Duodenal mucosa (tissue), 2 donors: ENCODE results near the gene ZNF598.
A peak's percentile ranks its signal among the peaks of the same experiment; 100 is the strongest.

Experiments used
- H3K27ac ChIP-seq: one replicate; pipeline ENCODE4 v1.7.0; 2013; ENCODE audit warnings: low read depth, low read length
- H3K27me3 ChIP-seq, 2 donors: one replicate each; pipeline ENCODE4 v1.7.0; 2013; ENCODE audit warnings: low read length in 2 of 2, control low read depth in 1 of 2; ENCODE audit not compliant: insufficient read depth in 2 of 2, control insufficient read depth in 1 of 2
- H3K36me3 ChIP-seq, 2 donors: one replicate each; pipeline ENCODE4 v1.7.0; 2013; ENCODE audit warnings: low read length in 2 of 2, control low read depth in 1 of 2; ENCODE audit not compliant: insufficient read depth in 2 of 2, control insufficient read depth in 1 of 2
- H3K4me1 ChIP-seq, 2 donors: one replicate each; pipeline ENCODE4 v1.7.0; 2013; ENCODE audit warnings: low read length in 2 of 2, control low read depth in 1 of 2; ENCODE audit not compliant: insufficient read depth in 2 of 2, control insufficient read depth in 1 of 2
- H3K4me3 ChIP-seq, 2 donors: one replicate each; pipeline ENCODE4 v1.7.0; 2013; ENCODE audit warnings: low read length in 2 of 2, low read depth in 1 of 2
- H3K9ac ChIP-seq, 2 donors: one replicate each; pipeline ENCODE4 v1.7.0; 2013; ENCODE audit warnings: low read length in 2 of 2, low read depth in 1 of 2
- H3K9me3 ChIP-seq, 2 donors: one replicate each; pipeline ENCODE4 v1.7.0; 2013; ENCODE audit warnings: low read length in 2 of 2, control low read depth in 1 of 2; ENCODE audit not compliant: control insufficient read depth in 1 of 2

Gene ZNF598

GRCh38 chr16:2040041-2040786 lies 30.6 kb upstream of the ZNF598 start:
- peaks cover 29 to 50% of the 10 kb centered on the region in 2 donors for H3K4me1 ChIP-seq
- no peak overlapping the region for H3K4me3 ChIP-seq
- no peak overlapping the region for H3K9ac ChIP-seq
- no peaks in the 10 kb centered on the region for H3K9me3 ChIP-seq
- no peaks in the 10 kb centered on the region for H3K27me3 ChIP-seq
- peak overlapping the region; percentile 32 for H3K27ac ChIP-seq
- no peaks in the 10 kb centered on the region for H3K36me3 ChIP-seq

DNA sequence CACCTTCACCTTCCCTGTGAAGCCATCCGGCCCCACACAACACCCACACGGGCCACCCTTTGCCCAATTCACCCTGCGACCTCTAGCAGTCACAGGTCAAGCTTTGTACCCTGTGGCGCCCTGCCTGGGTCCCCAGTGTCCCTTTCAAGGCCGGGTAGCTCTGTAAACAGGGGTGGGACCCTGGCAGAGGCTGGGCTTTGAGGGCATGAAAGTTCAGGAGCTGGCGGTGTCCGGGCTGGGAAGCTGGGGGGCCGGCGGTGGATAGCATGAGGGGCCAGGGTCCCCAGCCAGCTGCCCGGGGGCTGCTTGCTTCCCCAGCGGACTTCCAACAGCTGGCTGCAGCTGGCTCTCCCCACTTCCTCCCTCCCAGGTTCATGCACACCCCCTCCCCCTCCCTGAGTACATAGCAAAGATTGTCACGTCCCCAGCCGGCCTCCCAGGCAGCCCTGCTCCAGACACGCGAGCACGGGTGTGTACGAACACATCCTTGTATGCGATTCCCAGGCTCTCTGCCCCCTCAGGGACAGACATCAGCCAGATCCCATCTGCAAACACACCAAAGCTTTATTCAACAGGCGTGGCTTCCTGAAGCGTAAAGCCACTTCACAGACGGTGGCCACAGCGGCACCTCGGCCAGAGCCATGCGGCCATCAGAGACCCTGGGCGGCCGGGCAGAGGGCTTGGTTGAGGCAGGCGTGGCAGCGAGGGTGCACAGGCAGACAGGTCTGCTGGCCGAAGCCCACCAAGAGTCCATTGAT lies 29.8 kb upstream of the ZNF598 start:
- Histone ChIP-seq H3K36me3 (no peaks in the 10 kb centered on the region), H3K9me3 (no peaks in the 10 kb centered on the region), H3K4me1 (peaks cover 29 to 57% of the 10 kb centered on the region in 2 donors), H3K27ac (peak overlapping the region; percentile 58), H3K4me3 (no peak overlapping the region), H3K9ac (no peak overlapping the region), H3K27me3 (no peaks in the 10 kb centered on the region)

- H3K4me1 ChIP-seq = peaks cover 30 to 50% of the 10 kb centered on the region in 2 donors
- no peaks in the 10 kb centered on the region for H3K27me3 ChIP-seq
- peak overlapping the region; percentile 58 for H3K27ac ChIP-seq
- H3K4me3 ChIP-seq = no peak overlapping the region
- H3K9ac ChIP-seq = no peak overlapping the region
- no peaks in the 10 kb centered on the region for H3K36me3 ChIP-seq
- no peaks in the 10 kb centered on the region for H3K9me3 ChIP-seq
Observed at GRCh38 chr16:2038382-2039231, 29.0 kb upstream of the ZNF598 start.

GRCh38 chr16:2037647-2038381 lies 28.2 kb upstream of the ZNF598 start:
- peaks cover 24 to 43% of the 10 kb centered on the region in 2 donors for H3K4me1 ChIP-seq
- no peak overlapping the region for H3K4me3 ChIP-seq
- no peaks in the 10 kb centered on the region for H3K9me3 ChIP-seq
- H3K27me3 ChIP-seq = no peaks in the 10 kb centered on the region
- H3K36me3 ChIP-seq = no peaks in the 10 kb centered on the region
- peak overlapping the region; percentile 75 for H3K27ac ChIP-seq
- no peak overlapping the region for H3K9ac ChIP-seq

DNA sequence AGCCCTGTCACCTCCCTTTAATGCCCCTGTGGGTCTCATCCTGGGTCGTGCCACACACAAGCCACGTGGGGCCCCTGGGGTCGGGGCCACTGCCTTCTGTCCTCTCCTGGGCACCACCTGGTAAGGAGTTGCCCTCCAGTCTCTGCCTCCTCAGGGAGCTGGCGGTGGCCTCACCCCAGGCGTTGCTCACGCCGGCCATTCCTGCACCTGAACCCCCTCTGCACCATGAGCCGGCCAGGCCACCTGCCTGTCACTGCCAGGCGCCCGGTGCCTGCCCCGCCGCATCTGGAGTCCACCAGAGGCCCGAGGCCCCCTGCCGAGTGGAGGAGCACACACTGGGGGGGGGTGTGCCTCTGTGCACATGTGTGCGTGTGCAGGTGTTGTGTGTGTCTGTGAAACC lies 27.5 kb upstream of the ZNF598 start:
- Histone ChIP-seq H3K4me1 (peaks cover 24 to 40% of the 10 kb centered on the region in 2 donors), H3K27me3 (no peaks in the 10 kb centered on the region), H3K36me3 (no peaks in the 10 kb centered on the region), H3K9ac (no peak overlapping the region), H3K9me3 (no peaks in the 10 kb centered on the region), H3K27ac (no peak overlapping the region), H3K4me3 (no peak overlapping the region)

DNA sequence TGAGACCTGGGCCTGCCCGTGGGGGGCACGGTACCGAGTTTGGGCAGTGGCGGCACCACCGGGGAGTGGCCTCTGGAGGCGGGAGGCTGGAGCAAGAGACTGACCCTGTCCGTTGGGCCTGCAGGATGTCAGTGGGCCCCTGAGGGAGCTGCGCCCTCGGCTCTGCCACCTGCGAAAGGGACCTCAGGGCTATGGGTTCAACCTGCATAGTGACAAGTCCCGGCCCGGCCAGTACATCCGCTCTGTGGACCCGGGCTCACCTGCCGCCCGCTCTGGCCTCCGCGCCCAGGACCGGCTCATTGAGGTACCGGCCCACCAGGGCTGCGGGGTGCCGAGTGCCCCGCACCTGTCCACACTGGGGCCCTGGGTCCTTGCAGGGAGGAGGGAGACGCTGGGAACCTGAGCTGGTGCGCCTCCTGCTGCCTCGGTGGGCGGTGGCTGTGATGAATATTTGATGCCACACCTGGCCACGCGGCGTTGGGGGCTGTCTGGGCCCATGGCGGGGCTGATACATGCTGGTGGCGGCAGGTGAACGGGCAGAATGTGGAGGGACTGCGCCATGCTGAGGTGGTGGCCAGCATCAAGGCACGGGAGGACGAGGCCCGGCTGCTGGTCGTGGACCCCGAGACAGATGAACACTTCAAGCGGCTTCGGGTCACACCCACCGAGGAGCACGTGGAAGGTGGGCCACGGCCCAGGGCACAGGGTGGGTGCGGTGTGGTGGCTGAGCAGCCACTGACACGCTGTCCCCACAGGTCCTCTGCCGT lies 26.8 kb upstream of the ZNF598 start:
- no peak overlapping the region for H3K4me3 ChIP-seq
- H3K27me3 ChIP-seq = no peaks in the 10 kb centered on the region
- H3K9ac ChIP-seq = no peak overlapping the region
- no peaks in the 10 kb centered on the region for H3K9me3 ChIP-seq
- no peaks in the 10 kb centered on the region for H3K36me3 ChIP-seq
- peaks cover 24 to 37% of the 10 kb centered on the region in 2 donors for H3K4me1 ChIP-seq
- peak overlapping the region; percentile 61 for H3K27ac ChIP-seq

GRCh38 chr16:2035431-2036199 lies 26.0 kb upstream of the ZNF598 start:
- no peaks in the 10 kb centered on the region for H3K36me3 ChIP-seq
- no peak overlapping the region for H3K4me3 ChIP-seq
- no peak overlapping the region for H3K9ac ChIP-seq
- H3K27me3 ChIP-seq = no peaks in the 10 kb centered on the region
- H3K9me3 ChIP-seq = no peaks in the 10 kb centered on the region
- peaks cover 19 to 30% of the 10 kb centered on the region in 2 donors for H3K4me1 ChIP-seq
- peak overlapping the region; percentile 67 for H3K27ac ChIP-seq

DNA sequence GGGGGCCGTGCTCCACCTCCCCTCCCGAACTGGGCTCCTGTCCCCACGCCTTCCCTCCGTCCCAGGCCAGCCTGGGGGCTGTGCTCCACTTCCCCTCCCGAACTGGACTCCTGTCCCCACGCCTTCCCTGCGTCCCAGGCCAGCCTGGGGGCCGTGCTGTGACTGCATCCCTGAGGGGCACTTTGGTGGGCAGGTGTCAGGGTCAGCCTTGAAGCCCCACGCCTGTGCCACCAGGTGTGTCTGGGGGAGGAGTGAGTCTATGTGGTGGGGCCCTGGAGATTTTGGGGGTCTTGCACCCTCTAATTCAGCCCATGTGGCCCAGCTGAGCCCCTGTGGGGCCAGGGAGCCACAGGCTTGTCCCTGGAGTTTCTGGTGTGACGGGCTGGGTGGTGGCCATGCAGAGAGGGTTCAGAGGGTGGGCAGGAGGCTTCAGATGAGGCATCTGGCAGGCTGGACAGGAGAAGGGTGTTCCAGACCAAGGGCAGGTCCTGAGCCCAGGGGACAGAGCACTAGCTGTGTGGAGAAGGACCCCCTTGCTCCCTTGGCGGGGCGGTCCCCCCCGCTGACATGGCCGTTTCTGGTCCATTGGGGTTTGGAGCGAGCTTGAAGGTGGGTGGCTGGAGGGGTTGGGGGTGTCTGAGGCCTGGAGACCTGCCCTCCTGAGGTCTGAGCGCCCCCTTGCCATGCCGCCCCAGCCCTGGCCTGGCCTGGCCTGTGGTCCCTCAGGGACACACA lies 25.2 kb upstream of the ZNF598 start:
- Histone ChIP-seq H3K4me1 (peaks cover 15 to 31% of the 10 kb centered on the region in 2 donors), H3K36me3 (no peaks in the 10 kb centered on the region), H3K4me3 (no peak overlapping the region), H3K9ac (no peak overlapping the region), H3K9me3 (no peaks in the 10 kb centered on the region), H3K27me3 (no peaks in the 10 kb centered on the region), H3K27ac (peak overlapping the region; percentile 67)
